Peyer's patch (tissue), 4 donors: ENCODE measurements around the gene BROX.

Experiments
- CTCF ChIP-seq, 6 experiments: fragments of 450-650 bp in 4 of 6; fragments of 200-600 bp in 2 of 6; sonication (generic) in 1 of 6; IDR thresholded peaks; one replicate each; pipeline ENCODE4 v1.5.1; 2017 to 2019; ENCODE audit warnings: antibody characterized with exemption in 6 of 6, mild to moderate bottlenecking in 3 of 6, moderate library complexity in 1 of 6
- POLR2A ChIP-seq, 2 donors: fragments of 450-650 bp; IDR thresholded peaks; one replicate each; pipeline ENCODE4 v1.5.1; 2017; ENCODE audit warnings: antibody characterized with exemption in 2 of 2, mild to moderate bottlenecking in 2 of 2, moderate library complexity in 2 of 2

- TF ChIP-seq CTCF (IDR thresholded peaks at IDR 0.05) (no peak), POLR2A (IDR thresholded peaks at IDR 0.05) (no peak)
Measured at GRCh38 chr1:222749927-222750326, 37.6 kb downstream of the BROX start.
